PFSK-1 (cell line): ENCODE data around the gene PEX10.

ENCODE experiments used
- FOXP2 ChIP-seq: optimal IDR thresholded peaks from 2 replicates; pipeline ENCODE3; 2011; ENCODE audit warnings: borderline replicate concordance, control low read depth, inconsistent platforms; ENCODE audit not compliant: insufficient read depth; ENCODE audit errors: extremely low read length, extremely low read depth
- POLR2AphosphoS5 ChIP-seq: IDR thresholded peaks from 2 replicates; pipeline ENCODE4 v1.6.1; 2012; ENCODE audit warnings: low read depth, mild to moderate bottlenecking, control low read depth, low read length, moderate library complexity
- SIN3A ChIP-seq: IDR thresholded peaks from 2 replicates; pipeline ENCODE4 v1.6.1; 2012; ENCODE audit warnings: mild to moderate bottlenecking, low read length, moderate library complexity, borderline replicate concordance; ENCODE audit not compliant: insufficient read depth
- TAF1 ChIP-seq: IDR thresholded peaks from 2 replicates; pipeline ENCODE4 v1.6.1; 2012; ENCODE audit warnings: low read length, control low read depth, borderline replicate concordance; ENCODE audit not compliant: insufficient read depth
- TF ChIP-seq, protein P1 (sequence below), 2 experiments: IDR thresholded peaks; 2 replicates each; pipeline versions ENCODE4 v1.6.1 to v1.8.0; 2011 to 2012; ENCODE audit warnings: low read depth in 2 of 2, low read length in 2 of 2, control low read depth in 1 of 2, inconsistent platforms in 1 of 2, mild to moderate bottlenecking in 1 of 2, moderate library complexity in 1 of 2; ENCODE audit not compliant: insufficient read depth in 1 of 2

Gene PEX10

DNA sequence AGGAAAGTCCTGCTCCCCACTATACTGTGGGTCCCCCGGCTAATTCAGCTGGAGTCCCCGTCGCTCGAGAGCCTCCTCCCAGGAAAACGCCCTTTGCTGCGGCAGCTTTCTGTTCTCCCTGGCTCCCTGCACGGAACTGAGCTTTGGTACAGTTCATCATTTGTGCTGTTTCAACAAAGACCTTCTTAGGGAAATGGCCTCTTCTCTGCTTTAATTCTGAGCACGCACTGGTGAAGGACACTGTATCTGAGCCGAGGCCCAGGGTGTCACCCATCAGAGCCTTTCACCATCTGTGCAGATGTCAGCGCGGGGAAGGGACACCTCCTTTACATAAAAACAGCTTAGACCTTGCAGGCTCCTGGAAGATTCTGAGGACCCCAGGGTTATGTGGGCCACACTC lies 13.5 kb upstream of the PEX10 start:
- TF ChIP-seq, protein P1, sequence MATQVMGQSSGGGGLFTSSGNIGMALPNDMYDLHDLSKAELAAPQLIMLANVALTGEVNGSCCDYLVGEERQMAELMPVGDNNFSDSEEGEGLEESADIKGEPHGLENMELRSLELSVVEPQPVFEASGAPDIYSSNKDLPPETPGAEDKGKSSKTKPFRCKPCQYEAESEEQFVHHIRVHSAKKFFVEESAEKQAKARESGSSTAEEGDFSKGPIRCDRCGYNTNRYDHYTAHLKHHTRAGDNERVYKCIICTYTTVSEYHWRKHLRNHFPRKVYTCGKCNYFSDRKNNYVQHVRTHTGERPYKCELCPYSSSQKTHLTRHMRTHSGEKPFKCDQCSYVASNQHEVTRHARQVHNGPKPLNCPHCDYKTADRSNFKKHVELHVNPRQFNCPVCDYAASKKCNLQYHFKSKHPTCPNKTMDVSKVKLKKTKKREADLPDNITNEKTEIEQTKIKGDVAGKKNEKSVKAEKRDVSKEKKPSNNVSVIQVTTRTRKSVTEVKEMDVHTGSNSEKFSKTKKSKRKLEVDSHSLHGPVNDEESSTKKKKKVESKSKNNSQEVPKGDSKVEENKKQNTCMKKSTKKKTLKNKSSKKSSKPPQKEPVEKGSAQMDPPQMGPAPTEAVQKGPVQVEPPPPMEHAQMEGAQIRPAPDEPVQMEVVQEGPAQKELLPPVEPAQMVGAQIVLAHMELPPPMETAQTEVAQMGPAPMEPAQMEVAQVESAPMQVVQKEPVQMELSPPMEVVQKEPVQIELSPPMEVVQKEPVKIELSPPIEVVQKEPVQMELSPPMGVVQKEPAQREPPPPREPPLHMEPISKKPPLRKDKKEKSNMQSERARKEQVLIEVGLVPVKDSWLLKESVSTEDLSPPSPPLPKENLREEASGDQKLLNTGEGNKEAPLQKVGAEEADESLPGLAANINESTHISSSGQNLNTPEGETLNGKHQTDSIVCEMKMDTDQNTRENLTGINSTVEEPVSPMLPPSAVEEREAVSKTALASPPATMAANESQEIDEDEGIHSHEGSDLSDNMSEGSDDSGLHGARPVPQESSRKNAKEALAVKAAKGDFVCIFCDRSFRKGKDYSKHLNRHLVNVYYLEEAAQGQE (IDR thresholded peaks at IDR 0.05; ENCODE audit: insufficient read depth in 1 of 2, low read depth in 2 of 2, low read length in 2 of 2), result no peak
- TF ChIP-seq POLR2AphosphoS5 (no peak), SIN3A (no peak), TAF1 (no peak), FOXP2 (no peak)

DNA sequence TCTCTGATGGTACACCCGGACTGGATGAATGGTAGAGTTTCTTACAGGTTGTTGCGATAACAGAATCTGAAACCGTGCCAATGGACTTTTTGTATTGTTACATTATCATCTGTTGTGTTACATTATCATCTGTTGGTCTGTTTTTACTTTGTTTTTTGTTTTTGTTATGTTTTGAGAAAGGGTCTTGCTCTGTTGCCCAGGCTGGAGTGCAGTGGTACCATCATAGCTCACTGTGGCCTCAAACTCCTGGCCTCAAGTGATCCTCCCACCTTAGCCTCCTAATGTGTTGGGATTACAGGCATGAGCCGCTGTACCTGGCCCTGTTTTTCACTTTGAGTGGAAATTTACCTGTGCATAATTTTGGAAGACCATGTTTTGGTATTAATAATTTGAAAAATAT lies 10.2 kb upstream of the PEX10 start:
- TF ChIP-seq, protein P1 (IDR thresholded peaks at IDR 0.05; ENCODE audit: insufficient read depth in 1 of 2, low read depth in 2 of 2, low read length in 2 of 2), result no peak

- TF ChIP-seq FOXP2, result no peak
- TF ChIP-seq, protein P1 (IDR thresholded peaks at IDR 0.05; ENCODE audit: insufficient read depth in 1 of 2, low read depth in 2 of 2, low read length in 2 of 2), result no peak
- TF ChIP-seq TAF1, result no peak
- TF ChIP-seq POLR2AphosphoS5, result no peak
- TF ChIP-seq SIN3A, result no peak
Observed at GRCh38 chr1:2419416-2419815, 7.1 kb upstream of the PEX10 start.

GRCh38 chr1:2418791-2419320 lies 6.5 kb upstream of the PEX10 start:
- TF ChIP-seq SIN3A, result no peak

GRCh38 chr1:2417833-2418225 lies 5.5 kb upstream of the PEX10 start:
- TF ChIP-seq POLR2AphosphoS5 (no peak), TAF1 (no peak), FOXP2 (no peak), SIN3A (no peak)
- TF ChIP-seq, protein P1 (IDR thresholded peaks at IDR 0.05; ENCODE audit: insufficient read depth in 1 of 2, low read depth in 2 of 2, low read length in 2 of 2), result no peak

- TF ChIP-seq POLR2AphosphoS5, result no peak
Observed at GRCh38 chr1:2417083-2417832, 4.9 kb upstream of the PEX10 start.
